ENCODE data around the gene ITIH4.

DNA sequence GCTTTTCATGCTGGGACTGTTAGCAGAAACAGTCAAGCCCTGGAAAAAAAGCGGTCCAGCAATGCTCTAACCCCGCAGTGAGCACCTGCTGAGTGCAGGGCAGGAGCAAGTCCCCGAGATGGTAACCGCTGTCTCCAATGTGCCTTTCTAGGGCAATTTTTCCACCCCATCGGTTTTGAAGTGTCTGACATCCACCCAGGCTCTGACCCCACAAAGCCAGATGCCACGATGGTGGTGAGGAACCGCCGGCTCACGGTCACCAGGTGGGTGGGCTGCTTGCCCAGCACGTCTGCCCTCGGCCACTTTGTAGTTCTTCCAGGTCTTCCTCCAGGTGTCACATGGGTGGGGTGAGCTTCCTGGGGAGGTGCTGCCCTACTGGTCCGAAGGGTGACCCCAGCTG, 39.1 kb downstream of the ITIH4 start:
- TF ChIP-seq FOXP2 (optimal IDR thresholded peaks at IDR 0.05; ENCODE audit: borderline replicate concordance, extremely low read depth, extremely low read length, insufficient read depth) (no peak), POLR2AphosphoS5 (IDR thresholded peaks at IDR 0.05; ENCODE audit: low read depth, low read length) (no peak)

All from PFSK-1 (cell line).